ENCODE data around the gene MRPL43. TPM values are rescaled to one million over a fixed set of nuclear protein-coding genes. Genes with fewer than 3 reads are reported as not detected.

Gene MRPL43
- total and polyA plus RNA-seq, 2 donors (not counting 3 experiments of a cell fraction or from before 2014, with no cell fraction given): 75.0 to 144 TPM

GRCh38 chr10:101022967-101023705 is 35.8 kb upstream of the MRPL43 start:
- no peak overlapping the region for H3K27ac ChIP-seq (ENCODE audit: insufficient read depth, low read depth, low read length)
- no peaks in the 10 kb centered on the region for H3K9me3 ChIP-seq (replicated peaks; ENCODE audit: control insufficient read depth, insufficient read depth, low read length)
- H3K27me3 ChIP-seq (ENCODE audit: control insufficient read depth in 2 of 2, insufficient read depth in 2 of 2, low read length in 2 of 2): peaks cover 0 to 2% of the 10 kb centered on the region in 2 experiments
- H3K4me3 ChIP-seq (replicated peaks in 1 of 3; ENCODE audit: insufficient read depth in 1 of 3, low read depth in 1 of 3, low read length in 3 of 3): no peak overlapping the region
- no peaks in the 10 kb centered on the region for H3K9me1 ChIP-seq (replicated peaks; ENCODE audit: control insufficient read depth, extremely low read depth, insufficient read depth, low read length)
- FAIRE-seq (no peak), DNase-seq (ENCODE audit: low read depth, low spot score) (no peak)
- TF ChIP-seq CTCF (IDR thresholded peaks at IDR 0.05; ENCODE audit: extremely low read depth in 1 of 2, insufficient read depth in 1 of 2, low read depth in 1 of 2, low read length in 2 of 2) (no peak), POLR2A (IDR thresholded peaks at IDR 0.05; ENCODE audit: low read depth, low read length) (no peak), GATA2 (IDR thresholded peaks at IDR 0.05; ENCODE audit: insufficient read depth, insufficient read length, low read depth, low read length) (no peak), POLR2AphosphoS5 (IDR thresholded peaks at IDR 0.05; ENCODE audit: insufficient read depth, low read depth, low read length) (no peak), EZH2 (IDR thresholded peaks at IDR 0.05; ENCODE audit: borderline replicate concordance, low read depth, low read length, severe bottlenecking) (no peak), JUN (IDR thresholded peaks at IDR 0.05; ENCODE audit: borderline replicate concordance, insufficient read depth, insufficient read length, low read depth) (no peak), MYC (IDR thresholded peaks at IDR 0.05; ENCODE audit: low read depth, low read length) (no peak), MAX (IDR thresholded peaks at IDR 0.05; ENCODE audit: insufficient read depth, insufficient read length) (no peak)
- H4K20me1 ChIP-seq (replicated peaks; ENCODE audit: control insufficient read depth, extremely low read depth, insufficient read depth, low read length): no peaks in the 10 kb centered on the region
- H3K36me3 ChIP-seq (ENCODE audit: control insufficient read depth in 2 of 2, extremely low read depth in 1 of 2, insufficient read depth in 2 of 2, low read length in 2 of 2): no peaks in the 10 kb centered on the region
- ChIA-PET CTCF (interaction anchor here (2.2 kb wide), 1 partner anchor 9 kb away, joined by 7 read pairs; no protein-coding TSS in a partner anchor), POLR2A (no interaction called here)
- no peaks in the 10 kb centered on the region for H3K79me2 ChIP-seq (ENCODE audit: control insufficient read depth, insufficient read depth, low read length)
- dilution Hi-C loops (cut with MboI; ENCODE audit: extremely low pct_ligation_motif_present, low sequenced_read_pairs) (no loop called here), intact Hi-C loops (cut with micrococcal nuclease) (no loop called here)
- H3K4me2 ChIP-seq (ENCODE audit: insufficient read depth, low read length): no peak overlapping the region
- no TSS peak for BruUV-seq (replicated peaks)
- H3K4me1 ChIP-seq (ENCODE audit: control insufficient read depth, extremely low read depth, insufficient read depth, low read length): no peaks in the 10 kb centered on the region
- H3K9ac ChIP-seq (replicated peaks; ENCODE audit: extremely low read depth, insufficient read depth, low read length): no peak overlapping the region
- no peak overlapping the region for H2AFZ ChIP-seq (ENCODE audit: low read depth, low read length)
